EL (cell line): ENCODE results near the gene BOLA1.

Experiments
- DNase-seq: peaks from one replicate; pipeline ENCODE4 v3.0.0-alpha.2; 2016

Gene BOLA1

GRCh38 chr1:149887456-149888246, 11.7 kb upstream of the BOLA1 start:
- peak; percentile 98 for DNase-seq

- peak; percentile 93 for DNase-seq
These were observed 10.9 kb upstream of the BOLA1 start for GRCh38 chr1:149888247-149888998.

DNA sequence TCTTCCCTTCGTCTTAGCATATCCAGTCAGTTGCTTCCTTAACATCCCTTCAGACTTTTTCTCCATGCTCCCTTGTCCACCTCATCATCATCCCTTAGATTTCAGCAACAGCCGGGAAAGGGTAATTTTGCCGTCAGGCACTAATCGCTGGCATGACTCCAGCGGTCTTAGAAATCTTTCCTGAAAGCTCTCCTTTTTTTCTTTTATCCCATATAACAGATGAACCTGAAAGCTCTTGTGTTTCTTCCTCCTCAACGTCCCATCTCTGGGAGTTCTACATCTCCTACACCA, 10.4 kb upstream of the BOLA1 start:
- DNase-seq, result peak; percentile 60

DNA sequence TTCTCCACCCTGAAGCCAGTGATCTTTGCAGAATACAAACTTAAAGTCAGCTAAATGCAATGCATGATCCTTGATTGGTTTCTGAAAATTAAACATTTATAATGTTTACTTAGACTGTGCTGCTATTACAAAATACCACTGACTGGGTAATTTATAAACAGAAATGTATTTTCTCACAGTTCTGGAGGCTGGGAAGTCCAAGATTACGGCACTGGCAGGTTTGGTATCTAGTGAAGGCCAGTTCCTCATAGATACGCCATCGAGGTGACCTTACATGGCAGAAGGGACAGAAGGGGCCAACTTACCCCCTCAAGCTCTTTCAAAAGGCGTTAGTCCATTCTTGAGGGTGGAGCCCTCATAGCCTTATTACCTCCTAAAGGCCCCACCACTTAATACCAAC, 2.8 kb upstream of the BOLA1 start:
- DNase-seq, result no peak

- DNase-seq, result no peak
These were observed 4.6 kb downstream of the BOLA1 start for GRCh38 chr1:149903836-149904491.

DNA sequence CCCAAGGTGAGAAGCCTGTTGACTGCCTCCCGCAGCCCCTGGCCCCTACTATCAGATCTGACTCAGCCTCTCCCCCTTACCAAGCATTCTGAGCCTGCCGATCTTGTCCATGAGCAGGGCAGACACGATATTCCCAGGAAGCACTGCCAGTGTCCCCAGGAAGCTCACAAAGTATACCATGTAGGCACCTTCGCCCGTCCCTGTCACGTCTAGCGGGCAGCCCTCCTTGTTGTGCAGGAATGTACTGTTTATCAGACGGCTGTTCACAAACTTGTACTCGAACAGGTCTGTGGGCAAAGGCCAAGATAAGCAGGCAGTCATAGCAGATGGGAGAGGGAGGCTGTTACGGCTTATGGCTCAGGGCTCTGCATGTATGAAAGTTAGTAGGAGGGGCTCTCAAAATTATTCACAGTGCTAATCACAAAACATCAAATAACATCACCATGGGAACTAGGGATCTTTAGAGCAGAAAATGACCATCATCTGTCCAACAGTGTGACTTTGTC, 7.3 kb downstream of the BOLA1 start:
- DNase-seq, result no peak

- DNase-seq, result no peak
These were observed 15.2 kb downstream of the BOLA1 start for GRCh38 chr1:149914545-149914944.

DNA sequence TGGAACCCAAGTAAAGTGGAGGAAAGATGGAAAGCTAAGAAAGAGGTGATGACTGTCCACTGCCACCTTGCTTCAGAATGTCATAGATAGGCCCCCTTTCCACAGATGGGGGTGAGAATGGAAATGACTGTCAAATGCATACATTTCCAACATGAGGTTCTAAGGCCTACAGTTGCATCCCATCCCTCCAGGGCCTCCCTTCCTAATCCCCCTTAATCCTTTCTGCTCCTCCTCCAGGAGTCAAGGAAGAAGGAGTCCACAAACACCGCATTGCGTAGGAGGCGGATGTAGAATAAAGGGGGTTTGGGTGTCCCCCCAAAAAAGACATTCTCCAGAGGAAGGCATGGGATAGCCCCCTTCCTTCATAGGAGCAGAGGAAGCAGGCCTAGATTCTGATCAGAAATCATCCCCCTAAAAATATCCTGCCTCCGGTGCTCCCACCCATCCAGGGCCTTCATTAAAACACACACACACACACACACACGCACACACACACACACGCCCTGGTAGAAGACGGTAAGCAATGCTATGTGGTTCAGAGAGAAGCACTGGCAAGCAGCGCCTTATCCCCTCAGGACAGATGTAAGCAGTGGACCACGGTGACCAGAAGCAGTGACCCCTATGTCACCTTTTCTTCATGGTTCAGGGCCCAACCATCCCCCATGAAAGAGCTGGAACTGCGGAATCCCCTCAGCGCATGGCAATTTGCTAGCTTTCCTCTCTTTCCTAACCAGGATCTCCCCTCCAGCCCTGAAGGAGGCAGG, 16.2 kb downstream of the BOLA1 start:
- DNase-seq, result no peak

GRCh38 chr1:149916193-149916897, 17.0 kb downstream of the BOLA1 start:
- DNase-seq, result peak; percentile 8

DNA sequence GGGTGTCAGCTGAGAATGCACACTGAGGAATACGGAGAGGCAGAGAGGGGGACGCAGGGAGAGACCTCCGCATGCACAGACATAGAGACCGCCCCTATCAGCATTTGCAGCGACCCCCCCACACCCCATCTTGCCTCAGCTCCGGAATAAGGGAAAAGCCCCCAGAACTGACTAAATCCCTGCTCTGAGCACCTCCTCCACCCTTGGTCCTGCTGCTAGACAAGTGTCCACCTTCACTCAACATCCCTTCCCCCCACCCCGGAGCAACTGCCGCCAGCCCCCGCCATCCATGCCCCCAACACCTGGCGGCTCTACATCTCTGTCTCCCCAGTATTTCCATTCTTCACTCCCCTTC, 17.5 kb downstream of the BOLA1 start:
- no peak for DNase-seq

DNA sequence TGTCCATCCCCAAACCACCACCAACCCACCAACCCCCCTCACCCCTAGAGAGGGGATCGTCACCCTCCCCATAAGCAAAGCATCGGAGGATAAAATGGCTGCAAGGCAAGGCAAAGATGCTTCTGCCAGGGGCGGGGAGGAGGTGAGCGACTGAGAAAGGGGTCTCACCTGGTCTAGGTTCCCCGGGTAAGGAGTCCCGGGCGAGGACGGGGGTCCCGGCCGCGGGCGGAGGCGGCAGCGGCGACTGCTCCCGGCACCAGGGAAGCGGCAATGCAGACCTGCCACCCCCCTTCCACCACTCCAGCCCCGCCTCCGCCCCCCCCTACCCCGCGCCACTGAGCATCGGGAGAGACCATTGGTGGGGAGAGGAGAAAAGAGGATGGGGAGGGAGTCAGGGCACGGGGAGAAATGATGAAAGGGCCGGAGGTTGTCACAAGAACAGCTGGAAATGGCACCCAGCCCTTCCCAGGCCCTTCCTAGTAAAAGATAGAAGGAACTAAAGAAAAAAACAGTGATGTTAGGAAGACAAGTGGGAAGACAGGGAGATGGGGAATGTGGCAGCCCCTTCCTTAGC, 18.3 kb downstream of the BOLA1 start, which contains the start of gene SV2A:
TSS of gene SV2A (minus strand) at position 274 of the 574 bp plus-strand sequence. CDS start 4,004 bp downstream, outside the sequence.
- peak; percentile 72 for DNase-seq

GRCh38 chr1:149923626-149924025, 24.3 kb downstream of the BOLA1 start:
- DNase-seq, result no peak

- DNase-seq, result no peak
These were observed 26.0 kb downstream of the BOLA1 start for GRCh38 chr1:149925345-149925744.

- DNase-seq, result no peak
These were observed 26.4 kb downstream of the BOLA1 start for GRCh38 chr1:149925751-149926150.

DNA sequence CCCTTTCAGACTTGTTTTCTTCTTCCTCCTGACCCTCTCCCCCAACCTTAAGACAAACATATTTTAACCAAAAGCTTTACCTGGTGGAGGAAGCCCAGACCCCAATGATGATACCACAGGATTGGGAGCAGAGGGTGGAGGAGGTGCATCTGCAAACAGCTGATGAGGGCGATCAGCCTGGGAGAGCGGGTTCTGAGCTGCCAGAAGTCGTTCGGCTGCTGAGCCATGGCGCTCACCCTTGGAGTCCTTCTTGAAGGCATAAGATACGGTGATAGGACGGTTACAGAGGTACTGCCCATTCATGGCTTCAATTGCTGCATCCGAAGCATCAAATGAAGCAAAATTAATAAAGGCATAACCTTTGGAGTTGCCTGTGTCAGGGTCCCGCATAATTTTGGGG, 26.9 kb downstream of the BOLA1 start:
- DNase-seq, result no peak

GRCh38 chr1:149927056-149927562, 27.7 kb downstream of the BOLA1 start:
- peak; percentile 41 for DNase-seq

GRCh38 chr1:149927563-149928400, 28.4 kb downstream of the BOLA1 start, which contains the start of gene SF3B4:
Gene SF3B4 (minus strand): TSS chr1:149927803. CDS start chr1:149927759, 44 bp downstream.
- DNase-seq, result peak; percentile 93

DNA sequence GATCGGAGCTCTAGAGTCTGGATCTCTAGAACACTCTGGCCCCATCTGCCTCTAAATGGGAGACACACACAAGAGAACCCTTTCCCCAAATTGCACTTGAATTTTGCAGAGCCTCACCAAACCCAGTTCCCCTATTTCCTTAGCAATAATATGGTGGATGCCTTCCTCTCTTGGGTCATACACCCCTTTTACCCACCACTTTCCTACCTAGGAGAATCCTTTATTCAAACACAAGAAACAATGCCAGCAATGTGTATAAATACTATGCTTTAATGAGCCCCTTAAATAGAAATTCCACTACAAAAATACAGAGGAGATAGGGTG, 29.0 kb downstream of the BOLA1 start:
- DNase-seq, result no peak

DNA sequence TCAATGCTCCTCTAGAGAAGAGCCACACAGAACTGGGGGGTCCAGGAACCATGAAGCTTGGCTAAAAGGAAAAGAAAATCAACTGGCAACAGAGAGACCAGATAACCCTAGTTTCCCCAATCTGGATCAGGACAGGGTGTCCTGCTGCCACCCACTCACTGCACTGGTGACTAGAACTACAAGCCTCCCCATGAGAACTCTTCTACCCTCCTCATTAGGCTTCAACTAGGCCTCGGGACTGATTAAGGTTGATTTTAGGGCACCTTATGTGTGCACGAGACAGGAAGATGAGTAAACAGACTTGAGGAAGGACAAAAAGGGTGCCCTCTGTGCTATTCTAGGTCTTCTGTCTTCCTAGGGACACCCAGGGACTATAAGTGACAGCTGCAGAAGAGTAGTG, 30.5 kb downstream of the BOLA1 start:
- DNase-seq, result no peak

DNA sequence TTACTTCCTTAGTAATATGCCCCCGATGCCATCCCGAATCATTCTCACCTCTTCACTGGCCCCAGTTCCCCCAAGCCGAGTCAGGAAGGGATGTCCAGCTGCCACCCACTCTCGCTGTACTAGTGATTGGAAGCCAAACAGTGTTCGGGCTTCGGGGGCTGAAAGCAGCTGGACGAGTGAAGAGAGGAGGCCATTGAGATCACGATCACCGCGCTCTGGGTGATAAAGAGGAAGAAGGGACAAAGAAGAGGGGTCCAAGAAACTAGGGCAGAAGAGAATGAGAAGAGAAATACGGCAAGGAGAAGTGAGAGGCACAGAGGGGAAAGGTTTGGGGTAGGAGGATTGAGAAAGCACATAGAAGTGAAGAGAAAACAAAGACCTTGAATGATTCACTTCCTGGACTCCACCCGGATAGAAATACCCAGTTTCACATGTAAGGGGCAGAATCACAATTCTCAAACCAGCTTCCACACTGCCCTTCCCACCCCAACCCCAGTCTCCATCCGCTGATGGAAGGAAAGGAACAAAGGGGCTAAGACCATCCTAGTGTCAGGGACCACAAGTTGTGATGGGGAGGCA, 31.9 kb downstream of the BOLA1 start:
- no peak for DNase-seq
